ENCODE measurements around the gene OPN4.
A peak's percentile ranks its signal among the peaks of the same experiment; 100 is the strongest.

OPN4 gene

GRCh38 chr10:86705139-86705538 lies 50.8 kb downstream of the OPN4 start:
- DNase-seq: no peak

- no peak for DNase-seq
Measured at GRCh38 chr10:86705905-86706304, 51.6 kb downstream of the OPN4 start.

GRCh38 chr10:86706401-86706841 lies 52.1 kb downstream of the OPN4 start:
- DNase-seq: peak; percentile 40

- DNase-seq: no peak
Measured at GRCh38 chr10:86706977-86707376, 52.6 kb downstream of the OPN4 start.

- DNase-seq: no peak
Measured at GRCh38 chr10:86707505-86707904, 53.2 kb downstream of the OPN4 start.

- DNase-seq: no peak
Measured at GRCh38 chr10:86708068-86708782, 53.9 kb downstream of the OPN4 start.

GRCh38 chr10:86708783-86709380 lies 54.5 kb downstream of the OPN4 start:
- no peak for DNase-seq

GRCh38 chr10:86709396-86710185 lies 55.2 kb downstream of the OPN4 start:
- peak; percentile 20 for DNase-seq

- peak; percentile 95 for DNase-seq
Measured at GRCh38 chr10:86710987-86711512, 56.7 kb downstream of the OPN4 start.

- peak; percentile 75 for DNase-seq
Measured at GRCh38 chr10:86711513-86712316, 57.4 kb downstream of the OPN4 start.

- no peak for DNase-seq
Measured at GRCh38 chr10:86712317-86712707, 58.0 kb downstream of the OPN4 start.

- DNase-seq: no peak
Measured at GRCh38 chr10:86715156-86715795, 60.9 kb downstream of the OPN4 start.

GRCh38 chr10:86715836-86716235 lies 61.5 kb downstream of the OPN4 start:
- DNase-seq: no peak
